ENCODE data around the gene FGGY.
"Not testable (repeated sequence)": the region's sequence is repeated elsewhere in the genome, so short reads cannot be mapped to it uniquely, and the experiment has no call there.

Gene FGGY

GRCh38 chr1:59288046-59288445 lies 8.8 kb upstream of the FGGY start:
- no peak for DNase-seq (ENCODE audit: low read depth in 3 of 3)

DNA sequence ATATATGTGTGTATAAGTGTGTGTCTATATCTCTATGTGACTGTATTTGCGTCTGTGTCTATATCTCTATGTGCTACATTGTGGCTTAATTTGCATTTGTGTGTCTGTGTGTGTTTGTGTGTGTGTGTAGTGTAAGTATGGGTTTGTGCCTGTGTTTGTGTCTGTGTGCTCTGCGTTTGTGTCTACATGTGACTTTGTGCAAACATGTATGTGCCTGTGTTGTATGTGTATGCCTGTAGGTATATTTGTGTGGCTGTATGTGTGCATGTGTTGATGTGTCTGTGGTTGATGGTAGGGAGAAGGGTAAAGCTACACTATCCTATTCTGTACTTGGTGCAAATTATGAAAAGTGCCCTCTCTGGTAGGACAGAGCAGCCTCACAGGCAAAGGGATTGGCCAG lies 7.3 kb upstream of the FGGY start:
- no peak for DNase-seq (ENCODE audit: low read depth in 3 of 3)

- DNase-seq (ENCODE audit: low read depth in 3 of 3): no peak
These were observed 6.5 kb upstream of the FGGY start for GRCh38 chr1:59290193-59290949.

- no peak for DNase-seq (ENCODE audit: low read depth in 3 of 3)
These were observed 5.3 kb upstream of the FGGY start for GRCh38 chr1:59291561-59291960.

GRCh38 chr1:59292562-59292961 lies 4.3 kb upstream of the FGGY start:
- DNase-seq (ENCODE audit: low read depth in 3 of 3): no peak

- no peak for DNase-seq (ENCODE audit: low read depth in 3 of 3)
These were observed 3.7 kb upstream of the FGGY start for GRCh38 chr1:59293206-59293605.

DNA sequence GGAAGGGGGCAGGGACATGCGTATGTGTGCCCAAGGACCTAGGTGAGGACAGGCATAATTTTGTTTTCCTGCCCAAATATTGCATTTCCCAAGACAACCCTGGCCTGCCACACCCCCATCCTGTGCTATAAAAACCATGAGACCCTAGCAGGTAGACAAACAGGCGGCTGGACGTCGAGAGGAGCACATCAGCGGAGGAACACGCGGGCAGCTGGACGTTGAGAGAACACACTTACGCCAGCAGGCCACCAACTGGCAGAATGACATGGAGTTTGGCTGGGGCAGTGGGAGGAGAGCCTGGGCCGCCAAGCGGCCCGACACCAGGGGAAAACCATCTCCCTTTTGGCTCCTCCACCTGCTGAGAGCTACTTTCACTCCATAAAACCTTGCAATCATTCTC lies 3.0 kb upstream of the FGGY start:
- no peak for DNase-seq (ENCODE audit: low read depth in 3 of 3)

GRCh38 chr1:59294423-59294822 lies 2.5 kb upstream of the FGGY start:
- no peak for DNase-seq (ENCODE audit: low read depth in 3 of 3)

DNA sequence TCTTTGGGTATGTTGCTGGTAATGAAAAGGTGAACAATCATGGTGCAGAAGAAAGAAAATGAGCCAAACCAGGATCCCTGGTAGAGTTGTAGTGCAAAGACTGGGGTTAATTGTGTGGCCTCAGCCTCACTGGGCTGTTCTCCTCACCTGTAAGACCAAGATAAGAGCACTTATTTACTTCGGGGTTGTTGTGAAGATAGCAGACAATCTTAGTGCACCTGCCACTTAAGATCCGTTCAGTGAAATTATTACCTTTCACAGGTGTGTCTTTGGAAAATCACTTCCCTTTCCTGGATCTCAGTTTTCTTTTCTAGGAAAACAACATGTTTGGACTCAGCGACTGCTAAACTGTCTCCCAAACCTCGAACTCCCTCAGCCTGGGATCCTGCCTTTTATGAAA lies 1.3 kb upstream of the FGGY start:
- DNase-seq (ENCODE audit: low read depth in 3 of 3): no peak

DNA sequence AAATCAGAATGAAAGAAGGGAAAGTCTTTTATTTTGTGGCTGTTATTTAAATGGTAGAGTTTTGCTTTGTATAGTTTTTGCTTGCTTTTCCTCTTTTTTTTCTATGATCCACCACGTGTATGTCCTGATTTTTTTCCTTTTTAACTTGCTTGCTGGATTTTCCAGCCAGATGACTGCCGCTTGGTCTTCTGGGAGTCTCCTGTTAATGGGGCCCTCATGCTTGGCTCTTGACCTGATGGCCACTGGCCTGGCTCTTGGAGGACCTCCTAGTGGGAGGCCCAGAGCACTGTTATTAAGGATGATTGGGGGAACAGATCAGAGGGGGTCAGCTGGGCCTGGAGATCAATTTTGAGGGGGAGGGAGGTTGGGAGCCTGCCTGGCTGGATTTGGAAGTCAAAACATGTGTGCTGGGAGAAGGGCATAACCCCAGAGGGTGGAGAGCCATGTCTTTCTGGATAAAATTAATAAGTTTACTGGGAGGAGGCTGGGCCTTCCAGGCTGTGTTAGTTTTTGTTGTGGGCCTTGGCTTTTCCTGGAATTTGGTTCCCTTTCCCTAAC lies 1.2 kb downstream of the FGGY start:
- DNase-seq (ENCODE audit: low read depth in 3 of 3): no peak

DNA sequence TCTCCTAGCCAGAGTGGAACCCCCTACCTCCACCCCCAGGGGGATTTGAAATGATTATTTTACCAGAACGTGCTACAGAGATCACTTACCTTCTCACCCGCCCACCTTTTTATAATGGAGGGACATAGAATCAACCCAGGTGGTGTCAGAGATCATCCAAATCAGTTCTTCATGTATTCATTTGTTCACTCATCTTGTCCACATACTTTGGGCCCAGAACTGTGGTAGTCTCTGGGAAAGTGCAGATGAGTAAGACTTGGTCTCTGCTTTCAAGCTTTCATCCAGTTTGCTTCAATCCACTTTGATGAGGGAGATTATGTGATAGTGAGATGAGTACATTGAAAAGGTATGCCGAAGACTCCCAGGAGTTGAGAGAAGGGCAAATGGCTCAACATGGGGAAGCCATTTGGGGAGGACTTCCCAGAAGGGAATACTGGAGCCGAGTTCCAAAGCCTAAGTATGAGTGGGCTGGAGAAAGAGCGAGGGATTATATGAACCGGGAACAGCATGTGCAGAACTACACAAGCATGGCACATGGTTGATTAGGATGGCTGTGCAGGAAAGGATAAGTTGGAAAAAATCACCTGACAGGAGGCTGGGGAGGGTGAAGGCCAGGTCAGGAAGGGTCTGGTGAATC lies 1.9 kb downstream of the FGGY start:
- no peak for DNase-seq (ENCODE audit: low read depth in 3 of 3)

GRCh38 chr1:59299670-59300069 lies 2.8 kb downstream of the FGGY start:
- not testable (repeated sequence) for DNase-seq (ENCODE audit: low read depth in 3 of 3)

DNA sequence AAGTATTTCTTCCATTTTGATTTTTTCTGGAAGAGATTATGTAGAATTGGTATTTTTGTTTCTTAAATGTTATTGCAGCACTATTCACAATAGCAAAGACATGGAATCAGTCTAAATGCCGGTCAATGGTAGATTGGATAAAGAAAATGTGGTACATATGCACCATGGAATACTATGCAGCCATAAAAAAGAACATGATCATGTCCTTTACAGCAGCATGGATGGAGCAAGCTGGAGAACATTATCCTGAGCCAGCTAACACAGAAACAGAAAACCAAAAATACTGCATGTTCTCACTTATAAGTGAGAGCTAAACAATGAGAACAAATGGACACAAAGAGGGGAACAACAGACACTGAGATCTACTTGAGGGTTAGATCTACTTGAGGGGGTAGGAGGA lies 5.4 kb downstream of the FGGY start:
- DNase-seq (ENCODE audit: low read depth in 3 of 3): no peak

- DNase-seq (ENCODE audit: low read depth in 3 of 3): no peak
These were observed 6.0 kb downstream of the FGGY start for GRCh38 chr1:59302871-59303270.

DNA sequence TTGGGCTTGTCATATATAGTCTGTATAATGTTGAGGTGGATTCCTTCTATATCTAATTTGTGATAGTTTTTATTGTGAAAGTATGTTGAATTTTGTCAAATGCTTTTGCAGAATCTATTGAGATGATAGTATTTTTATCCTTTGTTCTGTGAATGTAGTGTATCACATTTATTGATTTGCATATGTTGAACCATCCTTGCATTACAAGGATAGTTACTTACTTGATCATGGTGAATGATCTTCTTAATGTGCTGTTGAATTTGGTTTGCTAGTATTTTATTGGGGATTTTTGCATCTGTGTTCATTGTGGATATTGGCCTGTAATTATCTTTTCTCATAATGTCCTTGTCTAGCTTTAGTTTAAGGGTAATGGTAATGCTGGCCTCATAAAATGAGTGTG lies 8.3 kb downstream of the FGGY start:
- no peak for DNase-seq (ENCODE audit: low read depth in 3 of 3)

DNA sequence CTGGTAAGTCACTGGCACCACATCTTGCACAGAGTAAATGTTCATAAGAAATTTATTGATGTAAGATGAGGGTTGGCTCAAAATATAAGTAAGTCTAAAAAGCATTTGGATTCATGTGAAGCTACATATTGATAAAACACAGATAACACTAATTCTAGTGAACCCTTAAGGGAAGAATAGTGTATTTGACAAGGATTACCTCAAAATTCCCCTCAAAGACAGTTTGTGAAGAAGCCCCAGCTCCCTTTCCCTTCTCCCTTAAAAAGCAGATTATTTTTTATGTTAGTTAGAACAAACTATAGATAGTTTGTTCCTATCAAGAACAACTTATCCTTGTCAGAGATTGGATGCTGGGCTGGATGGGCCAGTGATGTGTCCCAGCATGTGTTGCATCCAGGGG lies 10.7 kb downstream of the FGGY start:
- DNase-seq (ENCODE audit: low read depth in 3 of 3): no peak

DNA sequence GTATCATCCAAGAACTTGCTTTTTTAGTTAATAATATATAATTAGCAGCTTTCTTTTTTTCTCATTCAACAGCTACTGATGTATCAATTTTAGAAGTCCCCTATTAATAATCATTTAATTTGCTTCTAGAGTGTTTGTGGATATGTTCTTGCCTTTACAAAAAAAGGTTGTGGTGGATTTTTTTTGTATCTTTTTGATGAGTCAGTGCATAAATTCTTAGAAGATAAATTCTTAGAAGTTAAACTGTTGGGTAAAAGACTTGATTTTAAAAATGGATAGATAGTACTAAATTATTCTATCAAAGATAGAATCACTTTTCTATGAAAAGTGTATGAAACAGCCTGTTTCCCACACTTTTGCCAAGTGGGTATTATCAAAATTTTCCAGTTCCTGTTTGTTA lies 11.9 kb downstream of the FGGY start:
- no peak for DNase-seq (ENCODE audit: low read depth in 3 of 3)

GRCh38 chr1:59309392-59309791 lies 12.5 kb downstream of the FGGY start:
- DNase-seq (ENCODE audit: low read depth in 3 of 3): no peak

DNA sequence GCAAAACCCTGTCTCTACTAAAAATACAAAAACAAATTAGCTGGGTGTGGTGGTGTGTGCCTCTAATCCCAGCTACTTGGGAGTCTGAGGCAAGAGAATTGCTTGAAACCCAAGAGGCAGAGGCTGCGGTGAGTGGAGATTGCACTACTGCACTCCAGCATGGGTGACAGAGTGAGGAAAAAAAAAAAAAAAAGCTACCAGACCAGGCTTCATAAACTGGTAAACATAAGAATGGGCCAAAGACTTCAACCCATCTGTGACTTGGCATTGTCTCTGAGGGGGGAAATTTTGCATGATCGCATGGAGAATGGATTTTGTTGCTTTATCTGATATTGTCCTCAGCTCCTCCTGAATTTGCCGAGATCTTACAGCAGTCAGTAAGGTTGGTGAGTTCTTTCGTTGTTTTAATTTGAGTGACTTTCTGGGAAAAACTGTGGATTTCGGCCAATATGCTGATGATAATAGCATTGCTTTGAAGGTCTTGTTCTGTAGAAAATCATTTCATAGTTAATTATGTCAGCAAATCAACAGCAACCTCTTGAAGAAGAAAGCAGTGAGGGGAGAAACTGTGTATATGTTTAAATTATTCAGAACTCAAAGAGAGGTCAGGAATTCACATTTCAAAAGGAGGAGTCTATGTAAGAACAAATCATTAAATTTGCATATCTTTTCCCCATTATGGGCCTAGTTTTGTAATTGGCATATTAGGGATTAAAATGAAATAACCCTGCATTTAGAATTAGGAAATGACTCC lies 13.1 kb downstream of the FGGY start:
- DNase-seq (ENCODE audit: low read depth in 3 of 3): no peak

GRCh38 chr1:59310549-59311250 lies 13.8 kb downstream of the FGGY start:
- DNase-seq (ENCODE audit: low read depth in 3 of 3): no peak

DNA sequence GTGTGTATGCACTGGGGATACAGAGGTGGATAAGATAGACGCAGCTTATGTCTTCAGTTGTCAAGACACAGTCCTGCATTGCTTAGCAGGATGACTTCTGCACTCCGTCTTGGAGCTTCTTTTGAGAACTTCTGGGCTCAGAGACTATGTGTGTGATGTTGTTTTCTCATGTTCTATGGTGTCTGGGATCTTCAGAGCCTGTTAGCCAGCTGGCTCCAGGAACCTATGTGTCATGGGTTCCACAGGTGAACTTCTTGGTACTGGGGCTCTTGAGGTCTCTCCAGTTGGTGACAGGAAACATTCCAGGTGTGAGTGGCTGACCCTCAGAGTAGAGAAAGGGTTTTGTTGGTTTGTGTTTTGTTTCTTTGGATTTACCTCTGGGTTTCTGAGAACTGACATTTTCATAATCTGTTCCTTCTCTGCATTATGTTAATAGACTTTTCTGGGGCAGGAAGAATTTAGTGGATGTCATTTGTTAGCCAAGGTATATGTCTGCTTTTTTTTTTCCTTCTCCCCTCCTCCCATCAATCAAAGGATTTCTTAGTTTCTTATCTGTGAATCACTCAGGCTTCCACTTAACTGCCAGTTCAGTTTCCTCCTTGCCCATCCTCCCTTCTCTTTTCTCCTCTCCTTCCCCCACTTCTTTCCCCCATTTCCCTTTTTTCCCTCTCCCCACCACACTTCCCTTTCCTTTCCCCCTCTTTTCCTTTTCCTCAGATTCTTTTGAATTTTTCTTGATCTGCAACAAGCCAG lies 18.1 kb downstream of the FGGY start:
- DNase-seq (ENCODE audit: low read depth in 3 of 3): no peak
